Lung (tissue), 12 donors: ENCODE data around the gene RERE. TPM values are rescaled to one million over a fixed set of nuclear protein-coding genes. Genes with fewer than 3 reads are reported as not detected.
"Not testable (repeated sequence)": the region's sequence is repeated elsewhere in the genome, so short reads cannot be mapped to it uniquely, and the experiment has no call there.

Experiments used
- ATAC-seq: fragments of 200-7000 bp; cut with Tn5 transposase; one replicate; pipeline ENCODE4 v1.9.1; 2020; ENCODE audit warnings: moderate number of reproducible peaks; ENCODE audit not compliant: insufficient read depth, low FRiP score
- DNase-seq, 3 donors: peaks; one replicate each; pipeline ENCODE4 v3.0.0-alpha.2; 2013 to 2017
- H3K27ac ChIP-seq, 2 donors: one replicate each; pipeline ENCODE4 v1.5.1; 2013; ENCODE audit warnings: mild to moderate bottlenecking in 2 of 2, moderate library complexity in 2 of 2, control low read depth in 1 of 2, inconsistent platforms in 1 of 2, low read depth in 1 of 2, low read length in 1 of 2
- H3K27me3 ChIP-seq, 3 donors: one replicate each; pipeline ENCODE4 v1.5.1; 2013; ENCODE audit warnings: low read length in 2 of 3; ENCODE audit not compliant: control insufficient read depth in 3 of 3, insufficient read depth in 3 of 3
- H3K36me3 ChIP-seq, 4 donors: one replicate each; pipeline ENCODE4 v1.5.1; 2013; ENCODE audit warnings: low read length in 4 of 4, mild to moderate bottlenecking in 1 of 4, moderate library complexity in 1 of 4; ENCODE audit not compliant: control insufficient read depth in 4 of 4, insufficient read depth in 4 of 4
- H3K4me1 ChIP-seq, 5 donors: one replicate each; pipeline ENCODE4 v1.5.1; 2013; ENCODE audit warnings: low read length in 5 of 5, mild to moderate bottlenecking in 2 of 5, moderate library complexity in 1 of 5; ENCODE audit not compliant: control insufficient read depth in 5 of 5, insufficient read depth in 5 of 5
- H3K4me3 ChIP-seq: one replicate; pipeline ENCODE4 v1.5.1; 2013; ENCODE audit warnings: mild to moderate bottlenecking, control low read depth, moderate library complexity
- H3K9ac ChIP-seq, 2 donors: one replicate each; pipeline ENCODE4 v1.5.1; 2013; ENCODE audit warnings: low read length in 2 of 2, control low read depth in 1 of 2; ENCODE audit not compliant: insufficient read depth in 1 of 2
- H3K9me3 ChIP-seq, 4 donors: one replicate each; pipeline ENCODE4 v1.5.1; 2013; ENCODE audit warnings: low read length in 3 of 4, mild to moderate bottlenecking in 1 of 4, moderate library complexity in 1 of 4; ENCODE audit not compliant: control insufficient read depth in 4 of 4, insufficient read depth in 3 of 4
- WGBS, 2 donors: extraction: QIAGEN DNeasy Blood & Tissue Kit; methylation state at CpG; one replicate each; pipeline ENCODE4 v1.1.7; 2013; 5-methylcytosine and 5-hydroxymethylcytosine counted together
- polyA plus RNA-seq, 2 donors: library from polyadenylated mRNA; stranded (reverse); fragments of 200-250 nt; gene quantifications; one replicate each; pipeline ENCODE4 v1.2.1, GENCODE V29; 2013
- total RNA-seq, 2 donors: library from RNA; depleted of rRNA in 1 of 2; stranded (reverse); fragments of >200 nt in 1 of 2; gene quantifications; one replicate each; pipeline ENCODE4 v1.2.1, GENCODE V29; 2014 to 2021
- TF ChIP-seq, protein P1 (sequence below): IDR thresholded peaks from 2 replicates; pipeline ENCODE4 v1.5.1; 2012; ENCODE audit warnings: mild to moderate bottlenecking; ENCODE audit errors: control extremely low read depth, extremely low read depth
- donor health status: control.
- donor health status: control.
- donor health status: Bipolar disorder and iron deficiency.
- donor health status: healthy.
- donor health status: DM: yes; HTN: yes; CAD: no.

Gene RERE
- total and polyA plus RNA-seq, 4 donors: 21.7 to 207 (median 57.5) TPM

GRCh38 chr1:8728464-8728863 is 89.0 kb downstream of the RERE start:
- H3K4me3 ChIP-seq: no peak overlapping the region
- no peak overlapping the region for H3K9ac ChIP-seq
- no peaks in the 10 kb centered on the region for H3K9me3 ChIP-seq
- no peaks in the 10 kb centered on the region for H3K36me3 ChIP-seq
- peaks cover 0 to 8% (median 0%) of the 10 kb centered on the region in 5 donors for H3K4me1 ChIP-seq
- no peak for DNase-seq
- TF ChIP-seq, protein P1, sequence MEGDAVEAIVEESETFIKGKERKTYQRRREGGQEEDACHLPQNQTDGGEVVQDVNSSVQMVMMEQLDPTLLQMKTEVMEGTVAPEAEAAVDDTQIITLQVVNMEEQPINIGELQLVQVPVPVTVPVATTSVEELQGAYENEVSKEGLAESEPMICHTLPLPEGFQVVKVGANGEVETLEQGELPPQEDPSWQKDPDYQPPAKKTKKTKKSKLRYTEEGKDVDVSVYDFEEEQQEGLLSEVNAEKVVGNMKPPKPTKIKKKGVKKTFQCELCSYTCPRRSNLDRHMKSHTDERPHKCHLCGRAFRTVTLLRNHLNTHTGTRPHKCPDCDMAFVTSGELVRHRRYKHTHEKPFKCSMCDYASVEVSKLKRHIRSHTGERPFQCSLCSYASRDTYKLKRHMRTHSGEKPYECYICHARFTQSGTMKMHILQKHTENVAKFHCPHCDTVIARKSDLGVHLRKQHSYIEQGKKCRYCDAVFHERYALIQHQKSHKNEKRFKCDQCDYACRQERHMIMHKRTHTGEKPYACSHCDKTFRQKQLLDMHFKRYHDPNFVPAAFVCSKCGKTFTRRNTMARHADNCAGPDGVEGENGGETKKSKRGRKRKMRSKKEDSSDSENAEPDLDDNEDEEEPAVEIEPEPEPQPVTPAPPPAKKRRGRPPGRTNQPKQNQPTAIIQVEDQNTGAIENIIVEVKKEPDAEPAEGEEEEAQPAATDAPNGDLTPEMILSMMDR: no peak
- no peak for ATAC-seq
- WGBS, 2 donors: 76 to 81% methylated on average over 3 of the region's 3 CpGs
- no peaks in the 10 kb centered on the region for H3K27me3 ChIP-seq
- no peak overlapping the region for H3K27ac ChIP-seq

- no peaks in the 10 kb centered on the region for H3K27me3 ChIP-seq
- no peaks in the 10 kb centered on the region for H3K9me3 ChIP-seq
- 65 to 80% methylated on average over 4 of the region's 4 CpGs for WGBS, 2 donors
- H3K4me3 ChIP-seq: no peak overlapping the region
- ATAC-seq (no peak), DNase-seq (peak; percentile 61 to 79 (median 69))
- H3K36me3 ChIP-seq: no peaks in the 10 kb centered on the region
- TF ChIP-seq, protein P1: no peak
- H3K9ac ChIP-seq: no peak overlapping the region
- no peak overlapping the region for H3K27ac ChIP-seq
- peaks cover 0 to 14% (median 0%) of the 10 kb centered on the region in 5 donors for H3K4me1 ChIP-seq
Measured at GRCh38 chr1:8727809-8728213, 89.6 kb downstream of the RERE start.

- not testable (repeated sequence) for H3K36me3 ChIP-seq, H3K27me3 ChIP-seq, H3K9me3 ChIP-seq, ATAC-seq, DNase-seq, H3K9ac ChIP-seq, H3K4me3 ChIP-seq, H3K27ac ChIP-seq
- peaks cover 0 to 14% (median 0%) of the 10 kb centered on the region in 5 donors for H3K4me1 ChIP-seq
- WGBS, 2 donors: 96 to 97% methylated on average over 14 of the region's 14 CpGs
Measured at GRCh38 chr1:8727316-8727715, 90.1 kb downstream of the RERE start.

- H3K27ac ChIP-seq, H3K9me3 ChIP-seq, H3K36me3 ChIP-seq, H3K9ac ChIP-seq, H3K4me3 ChIP-seq, DNase-seq, H3K27me3 ChIP-seq, ATAC-seq: not testable (repeated sequence)
- peaks cover 0 to 15% (median 1%) of the 10 kb centered on the region in 5 donors for H3K4me1 ChIP-seq
- WGBS, 2 donors: 62 to 67% methylated on average over 7 of the region's 7 CpGs
Measured at GRCh38 chr1:8726801-8727186, 90.6 kb downstream of the RERE start.

GRCh38 chr1:8723010-8723409 is 94.4 kb downstream of the RERE start:
- Histone ChIP-seq H3K9ac (no peak overlapping the region), H3K9me3 (no peaks in the 10 kb centered on the region), H3K27me3 (no peaks in the 10 kb centered on the region), H3K27ac (no peak overlapping the region), H3K4me3 (no peak overlapping the region), H3K4me1 (peaks cover 0 to 21% (median 3%) of the 10 kb centered on the region in 5 donors), H3K36me3 (no peaks in the 10 kb centered on the region)
- TF ChIP-seq, protein P1: no peak
- DNase-seq: no peak
- no peak for ATAC-seq
- 30 to 58% methylated on average over 2 of the region's 2 CpGs for WGBS, 2 donors
